ENCODE measurements around the gene HS6ST2.

GRCh38 chrX:132837126-132837525 is 121.3 kb downstream of the HS6ST2 start:
- no peak for TF ChIP-seq CTCF (IDR thresholded peaks at IDR 0.05 in 2 of 3, conservative IDR thresholded peaks at IDR 0.05 in 1 of 3; ENCODE audit: borderline replicate concordance in 1 of 3, insufficient read depth in 1 of 3, low read depth in 2 of 3, low read length in 2 of 3)
- TF ChIP-seq RAD21 (IDR thresholded peaks at IDR 0.05; ENCODE audit: low read depth), result no peak
- TF ChIP-seq POLR2AphosphoS5 (IDR thresholded peaks at IDR 0.05; ENCODE audit: low read depth, low read length), result no peak
- no peak for TF ChIP-seq EZH2phosphoT487 (IDR thresholded peaks at IDR 0.05; ENCODE audit: borderline replicate concordance)
- 0 out of 2 replicates have a peak, but pooled peaks have one; percentile 45 for TF ChIP-seq MAX (IDR thresholded peaks at IDR 0.05)

All from HCT116 (cell line).